HepG2 (cell line): ENCODE data around the gene GBE1. TPM values are rescaled to one million over a fixed set of nuclear protein-coding genes. Genes with fewer than 3 reads are reported as not detected.

Source experiments
- ATAC-seq: fragments of 200-7000 bp; cut with Tn5 transposase; 3 replicates; pipeline ENCODE4 v1.9.1; 2020; ENCODE audit warnings: mild to moderate bottlenecking, moderate library complexity
- BruUV-seq: library from RNA; stranded (reverse); fragments of 400-500 nt; replicated peaks from 2 replicates; lab custom pipeline; 2021; lab: Mats Ljungman, UMichigan
- CTCF ChIA-PET: fragments of 300-600 bp; formaldehyde crosslinking; extraction: SDS; loops from one replicate; lab custom pipeline; 2021; ENCODE audit warnings: low total read pairs, inconsistent platforms, low intra/inter-chr PET ratio; lab: Yijun Ruan, JAX
- POLR2A ChIA-PET: fragments of 350-600 bp; sonication (Branson Sonifier 250); formaldehyde crosslinking; loops from one replicate; lab custom pipeline; 2020; ENCODE audit warnings: antibody characterized with exemption, inconsistent platforms; lab: Yijun Ruan, JAX
- DNase-seq: peaks from one replicate; pipeline ENCODE4 v3.0.0-alpha.2; 2015; ENCODE audit warnings: low spot score
- FAIRE-seq: peaks from 3 replicates; lab custom pipeline; 2011; peaks lifted over from hg19 to GRCh38; lab: Jason Lieb, UNC
- H2AFZ ChIP-seq: one replicate; pipeline ENCODE4 v1.6.1; 2011; ENCODE audit warnings: low read length, inconsistent platforms
- H3K27ac ChIP-seq: fragments of 300-600 bp; 3 replicates; pipeline ENCODE4 v1.8.0; 2011; ENCODE audit warnings: mixed run types, mild to moderate bottlenecking, mixed read lengths, low read length, inconsistent platforms; ENCODE audit not compliant: insufficient read depth; ENCODE audit errors: extremely low read length
- H3K27me3 ChIP-seq, 2 experiments: fragments of 200-600 bp in 1 of 2; 2 replicates in 1 of 2; 3 replicates in 1 of 2; pipeline versions ENCODE4 v1.6.0 to v1.8.0; 2011; ENCODE audit warnings: low read length in 2 of 2, mild to moderate bottlenecking in 2 of 2, moderate library complexity in 2 of 2, inconsistent platforms in 1 of 2; ENCODE audit not compliant: insufficient read depth in 2 of 2, control insufficient read depth in 1 of 2
- H3K36me3 ChIP-seq, 2 experiments: fragments of 200-600 bp in 1 of 2; replicated peaks in 1 of 2; 2 replicates in 1 of 2; 3 replicates in 1 of 2; pipeline versions ENCODE4 v1.5.1 to v1.8.0; 2011; ENCODE audit warnings: low read length in 2 of 2, inconsistent platforms in 1 of 2; ENCODE audit not compliant: insufficient read depth in 2 of 2, control insufficient read depth in 1 of 2
- H3K4me1 ChIP-seq: 2 replicates; pipeline ENCODE4 v1.5.1; 2012; ENCODE audit warnings: low read length, inconsistent platforms; ENCODE audit not compliant: insufficient read depth
- H3K4me2 ChIP-seq: 2 replicates; pipeline ENCODE4 v1.6.0; 2011; ENCODE audit warnings: low read depth, low read length, inconsistent platforms
- H3K4me3 ChIP-seq, 3 experiments: fragments of 200-600 bp in 1 of 3; sonication (generic), shearing (Covaris generic) in 1 of 3; replicated peaks in 1 of 3; 2 replicates each; pipeline ENCODE4 v1.5.1; 2011 to 2016; ENCODE audit warnings: low read length in 3 of 3, inconsistent platforms in 2 of 3, low read depth in 2 of 3, mild to moderate bottlenecking in 2 of 3, control low read depth in 1 of 3, mixed read lengths in 1 of 3; ENCODE audit not compliant: insufficient read depth in 1 of 3
- H3K79me2 ChIP-seq: one replicate; pipeline ENCODE4 v1.6.1; 2011; ENCODE audit warnings: low read length, inconsistent platforms; ENCODE audit not compliant: insufficient read depth
- H3K9ac ChIP-seq: 2 replicates; pipeline ENCODE4 v1.6.0; 2011; ENCODE audit warnings: mild to moderate bottlenecking, low read depth, low read length, inconsistent platforms; ENCODE audit not compliant: insufficient read depth
- H3K9me3 ChIP-seq: 2 replicates; pipeline ENCODE4 v1.5.1; 2012; ENCODE audit warnings: mild to moderate bottlenecking, low read length
- H4K20me1 ChIP-seq: 2 replicates; pipeline ENCODE4 v1.6.0; 2011; ENCODE audit warnings: inconsistent platforms, mild to moderate bottlenecking, low read length, moderate library complexity; ENCODE audit not compliant: insufficient read depth
- CENPBD1 ChIP-seq: sonication (generic); formaldehyde crosslinking; IDR thresholded peaks from 2 replicates; pipeline ENCODE4 v1.8.0; 2022; ENCODE audit warnings: missing genetic modification reagents, low read depth, mild to moderate bottlenecking, borderline replicate concordance
- CREB1 ChIP-seq, 2 experiments: fragments of 450-650 bp in 1 of 2; IDR thresholded peaks; 2 replicates each; pipeline ENCODE4 v1.6.1; 2016 to 2017; ENCODE audit warnings: control low read depth in 1 of 2, mild to moderate bottlenecking in 1 of 2, missing compliant biosample characterization in 1 of 2, missing genetic modification characterization in 1 of 2
- MAFF ChIP-seq: IDR thresholded peaks from 2 replicates; pipeline ENCODE4 v1.6.1; 2011; ENCODE audit warnings: low read depth, low read length, improper control_type of control experiment
- ZBTB38 ChIP-seq: sonication (generic); formaldehyde crosslinking; IDR thresholded peaks from 2 replicates; pipeline ENCODE4 v1.5.1; 2020; ENCODE audit warnings: mild to moderate bottlenecking, missing genetic modification reagents
- ZNF317 ChIP-seq: sonication (generic); formaldehyde crosslinking; IDR thresholded peaks from 2 replicates; pipeline ENCODE4 v1.5.0; 2020; ENCODE audit warnings: mild to moderate bottlenecking, missing genetic modification reagents
- WGBS: methylation state at CpG from one replicate; pipeline ENCODE4 v1.1.6; 2017; ENCODE audit warnings: low lambda C conversion rate; 5-methylcytosine and 5-hydroxymethylcytosine counted together
- in situ Hi-C: cut with HindIII; loops from 2 replicates; pipeline ENCODE4 v1.10.0; 2017; ENCODE audit warnings: low pct_unique_long_range_greater_than_20kb; ENCODE audit not compliant: extremely low pct_ligation_motif_present
- intact Hi-C: fragments of 100-400 bp; cut with micrococcal nuclease; formaldehyde crosslinking; loops from one replicate; pipeline ENCODE4 v1.10.0; 2022; ENCODE audit not compliant: unreplicated experiment
- polyA plus RNA-seq, 8 experiments: library from polyadenylated mRNA; depleted of rRNA in 3 of 8; stranded (reverse) in 7 of 8; unstranded in 1 of 8; fragments of >200 nt; fragmentation: Illumina TruSeq in 4 of 8; extraction: Trizol in 4 of 8; gene quantifications; 2 replicates each; pipeline versions ENCODE4 v1.2.1 to v1.2.3, GENCODE V29; 2011 to 2016; ENCODE audit warnings: low read depth in 4 of 8, missing spikeins in 1 of 8, mixed read lengths in 1 of 8; ENCODE audit not compliant: insufficient read depth in 1 of 8
- total RNA-seq, 5 experiments: library from RNA; depleted of rRNA; stranded (reverse); fragments of >200 nt; fragmentation: Illumina TruSeq; extraction: Trizol; gene quantifications; 2 replicates each; pipeline ENCODE4 v1.2.3, GENCODE V29; 2016; ENCODE audit warnings: low read depth in 1 of 5

Gene GBE1
- total and polyA plus RNA-seq, 2 of the 13 experiments (the other 11 are each of a cell fraction or from before 2014, with no cell fraction given): 22.9 to 36.1 TPM

GRCh38 chr3:81620849-81621248, 140.6 kb downstream of the GBE1 start:
- DNase-seq: no peak
- Histone ChIP-seq H3K4me3 (no peak overlapping the region), H3K36me3 (no peaks in the 10 kb centered on the region), H3K79me2 (no peaks in the 10 kb centered on the region), H2AFZ (no peak overlapping the region), H3K9ac (no peak overlapping the region), H3K4me2 (no peak overlapping the region), H4K20me1 (no peaks in the 10 kb centered on the region), H3K27me3 (no peaks in the 10 kb centered on the region; a peak in 1 of 5 replicates), H3K9me3 (no peaks in the 10 kb centered on the region), H3K4me1 (no peaks in the 10 kb centered on the region), H3K27ac (no peak overlapping the region)
- ChIA-PET CTCF (no interaction called here), POLR2A (no interaction called here)
- no peak for ATAC-seq
- no peak for FAIRE-seq
- intact Hi-C loops (no loop called here), in situ Hi-C loops (no loop called here)
- no TSS peak for BruUV-seq
- TF ChIP-seq MAFF: 0 out of 2 replicates have a peak, but pooled peaks have one; percentile 5
- TF ChIP-seq CENPBD1 (CRISPR knock-in tag): no peak
- 98% methylated on average over 5 of the region's 5 CpGs for WGBS

- no peak for FAIRE-seq
- 0 out of 5 replicates have a peak, but pooled peaks cover 0 to 3% of the 10 kb centered on the region in 2 experiments for H3K36me3 ChIP-seq
- BruUV-seq: no TSS peak
- no peaks in the 10 kb centered on the region for H3K4me1 ChIP-seq
- WGBS: 98% methylated on average over 3 of the region's 3 CpGs
- in situ Hi-C loops: no loop called here
- no peak for TF ChIP-seq ZNF317
- no peak for TF ChIP-seq ZBTB38 (CRISPR knock-in tag)
- peak; percentile 57; the same call in 1 of the 2 replicates for TF ChIP-seq CREB1 (IDR thresholded peaks at IDR 0.05)
- no peak for TF ChIP-seq CREB1 (CRISPR knock-in tag; IDR thresholded peaks at IDR 0.05)
- no peak overlapping the region for H3K9ac ChIP-seq
- H3K27ac ChIP-seq: no peak overlapping the region
- no peak for ATAC-seq
- no peak overlapping the region for H2AFZ ChIP-seq
- H3K9me3 ChIP-seq: no peaks in the 10 kb centered on the region
- no peaks in the 10 kb centered on the region for H3K79me2 ChIP-seq
- no peaks in the 10 kb centered on the region for H3K27me3 ChIP-seq
- POLR2A ChIA-PET: no interaction called here
- no peaks in the 10 kb centered on the region for H4K20me1 ChIP-seq
- no peak for DNase-seq
- CTCF ChIA-PET: no interaction called here
- intact Hi-C loops: no loop called here
- H3K4me3 ChIP-seq: no peak overlapping the region
- no peak overlapping the region for H3K4me2 ChIP-seq
Observed at GRCh38 chr3:81612768-81613167, 148.7 kb downstream of the GBE1 start.
